ENCODE data around the gene MIER1.

The MIER1 gene

DNA sequence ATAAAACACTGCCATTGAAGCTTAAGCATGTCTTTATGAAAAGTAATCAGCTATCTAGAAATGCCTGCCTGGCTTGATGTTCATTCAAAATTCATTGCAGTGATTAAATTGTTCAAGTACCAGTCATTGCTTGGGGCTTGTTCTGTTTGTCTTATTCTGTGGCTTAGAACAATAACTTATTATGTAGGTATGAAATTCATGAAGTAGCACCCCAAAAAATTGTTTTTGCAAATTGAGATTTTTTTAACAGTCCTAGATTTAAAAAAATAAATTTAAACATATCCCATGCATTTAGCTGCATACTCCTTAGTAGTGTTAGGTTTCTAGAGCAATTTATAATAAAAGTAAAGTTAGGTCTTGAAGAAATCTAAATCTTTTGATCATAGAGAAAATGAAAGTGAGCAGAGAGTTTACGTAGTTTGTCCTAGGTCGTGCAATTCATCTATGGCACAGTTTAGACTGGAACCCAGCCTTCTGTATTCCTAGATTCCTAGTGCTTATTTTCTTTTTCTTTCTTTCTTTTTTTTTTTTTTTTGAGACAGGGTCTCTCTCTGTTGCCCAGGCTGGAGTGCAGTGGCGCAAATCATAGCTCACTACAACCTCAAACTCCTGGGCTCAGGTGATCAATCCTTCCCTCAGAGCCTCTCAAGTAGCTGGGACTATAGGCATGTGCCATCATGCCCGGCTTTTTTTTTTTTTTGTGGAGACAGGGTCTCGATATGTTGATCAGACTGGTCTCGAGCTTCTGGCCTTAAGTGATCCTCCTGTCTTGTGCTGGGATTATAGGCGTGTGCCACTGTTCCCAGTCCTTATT, 9.3 kb downstream of the MIER1 start:
- TF ChIP-seq, protein P1, sequence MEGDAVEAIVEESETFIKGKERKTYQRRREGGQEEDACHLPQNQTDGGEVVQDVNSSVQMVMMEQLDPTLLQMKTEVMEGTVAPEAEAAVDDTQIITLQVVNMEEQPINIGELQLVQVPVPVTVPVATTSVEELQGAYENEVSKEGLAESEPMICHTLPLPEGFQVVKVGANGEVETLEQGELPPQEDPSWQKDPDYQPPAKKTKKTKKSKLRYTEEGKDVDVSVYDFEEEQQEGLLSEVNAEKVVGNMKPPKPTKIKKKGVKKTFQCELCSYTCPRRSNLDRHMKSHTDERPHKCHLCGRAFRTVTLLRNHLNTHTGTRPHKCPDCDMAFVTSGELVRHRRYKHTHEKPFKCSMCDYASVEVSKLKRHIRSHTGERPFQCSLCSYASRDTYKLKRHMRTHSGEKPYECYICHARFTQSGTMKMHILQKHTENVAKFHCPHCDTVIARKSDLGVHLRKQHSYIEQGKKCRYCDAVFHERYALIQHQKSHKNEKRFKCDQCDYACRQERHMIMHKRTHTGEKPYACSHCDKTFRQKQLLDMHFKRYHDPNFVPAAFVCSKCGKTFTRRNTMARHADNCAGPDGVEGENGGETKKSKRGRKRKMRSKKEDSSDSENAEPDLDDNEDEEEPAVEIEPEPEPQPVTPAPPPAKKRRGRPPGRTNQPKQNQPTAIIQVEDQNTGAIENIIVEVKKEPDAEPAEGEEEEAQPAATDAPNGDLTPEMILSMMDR (conservative IDR thresholded peaks at IDR 0.05; ENCODE audit: low read depth, low read length): no peak
- peak overlapping the region; percentile 78 for H3K4me3 ChIP-seq (ENCODE audit: low read length)

DNA sequence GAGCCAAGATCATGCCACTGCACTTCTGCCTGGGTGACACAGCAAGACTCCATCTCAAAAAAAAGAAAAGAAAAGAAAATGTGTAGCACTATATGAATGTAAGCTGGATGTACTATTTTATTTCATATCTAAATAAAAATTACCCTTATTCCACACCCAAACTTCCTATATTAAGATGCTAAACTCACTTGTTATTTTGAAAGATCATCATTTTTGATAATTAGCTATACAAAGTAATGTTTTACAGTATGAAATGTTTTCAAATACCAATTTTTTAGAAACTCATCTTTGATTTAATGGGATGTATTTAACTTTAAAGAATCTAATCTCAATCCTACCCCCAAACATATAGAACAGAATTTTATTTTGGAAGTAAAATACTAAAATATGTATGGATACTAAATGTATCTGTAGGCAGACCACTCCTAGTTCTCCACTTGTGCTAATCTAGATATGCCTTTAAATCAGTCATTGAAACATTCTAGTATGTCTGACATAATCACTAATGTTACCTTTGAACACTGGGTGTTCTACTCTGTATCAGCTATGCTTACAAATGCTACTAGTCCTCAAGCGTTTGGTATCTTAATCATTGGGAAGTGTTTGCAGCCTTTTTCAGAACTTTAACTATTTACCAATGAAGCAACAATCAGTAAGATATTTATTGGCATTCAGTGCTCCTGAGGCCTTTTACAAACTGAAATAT, 12.9 kb downstream of the MIER1 start:
- H3K4me3 ChIP-seq (ENCODE audit: low read length): no peak overlapping the region
- TF ChIP-seq, protein P1 (conservative IDR thresholded peaks at IDR 0.05; ENCODE audit: low read depth, low read length): no peak
- DNase-seq (ENCODE audit: low read depth): no peak

More for the DNA sequence above, 9.3 kb downstream of the MIER1 start:
- DNase-seq (ENCODE audit: low read depth): no peak

DNA sequence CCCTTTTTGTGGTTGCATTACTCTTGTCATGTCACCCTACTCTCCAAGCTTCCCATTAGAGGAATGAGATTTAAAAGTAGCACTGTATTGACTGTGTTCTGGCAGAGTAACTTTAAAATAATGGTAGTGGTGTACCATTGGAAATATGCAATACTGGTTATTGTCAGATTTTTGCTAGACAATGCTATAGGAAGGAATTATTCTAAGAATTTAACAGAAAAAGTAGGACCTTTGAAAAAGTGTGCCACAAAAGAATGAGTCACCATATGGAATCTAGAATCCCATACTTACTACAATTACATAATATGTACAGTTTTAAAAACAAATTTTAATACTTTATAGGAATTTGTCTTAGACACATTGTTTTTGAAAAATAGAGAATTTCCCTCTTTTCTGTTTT, 13.8 kb downstream of the MIER1 start:
- TF ChIP-seq, protein P1 (conservative IDR thresholded peaks at IDR 0.05; ENCODE audit: low read depth, low read length): no peak
- H3K4me3 ChIP-seq (ENCODE audit: low read length): no peak overlapping the region

DNA sequence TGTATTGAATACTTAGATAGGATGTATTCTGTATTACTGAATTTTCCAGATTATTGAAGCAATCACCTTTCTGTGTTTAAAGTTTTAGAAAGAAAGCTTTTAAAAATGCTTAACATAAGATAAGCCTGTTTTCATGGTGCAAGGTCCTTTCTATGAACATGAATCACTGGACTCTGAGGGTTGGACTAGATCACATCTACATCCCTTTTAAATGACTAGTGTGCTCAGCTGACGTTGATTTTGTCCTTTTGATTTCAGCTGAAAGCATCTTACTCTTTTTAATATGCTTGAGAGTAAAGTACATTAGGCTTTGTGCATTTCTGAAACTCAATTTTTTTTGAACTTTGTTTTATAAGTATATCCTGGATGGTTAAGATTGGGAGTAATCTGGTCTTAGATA, 16.2 kb downstream of the MIER1 start:
- TF ChIP-seq, protein P1 (conservative IDR thresholded peaks at IDR 0.05; ENCODE audit: low read depth, low read length): no peak
- no peak for DNase-seq (ENCODE audit: low read depth)

More for the DNA sequence above, 13.8 kb downstream of the MIER1 start:
- DNase-seq (ENCODE audit: low read depth): no peak

DNA sequence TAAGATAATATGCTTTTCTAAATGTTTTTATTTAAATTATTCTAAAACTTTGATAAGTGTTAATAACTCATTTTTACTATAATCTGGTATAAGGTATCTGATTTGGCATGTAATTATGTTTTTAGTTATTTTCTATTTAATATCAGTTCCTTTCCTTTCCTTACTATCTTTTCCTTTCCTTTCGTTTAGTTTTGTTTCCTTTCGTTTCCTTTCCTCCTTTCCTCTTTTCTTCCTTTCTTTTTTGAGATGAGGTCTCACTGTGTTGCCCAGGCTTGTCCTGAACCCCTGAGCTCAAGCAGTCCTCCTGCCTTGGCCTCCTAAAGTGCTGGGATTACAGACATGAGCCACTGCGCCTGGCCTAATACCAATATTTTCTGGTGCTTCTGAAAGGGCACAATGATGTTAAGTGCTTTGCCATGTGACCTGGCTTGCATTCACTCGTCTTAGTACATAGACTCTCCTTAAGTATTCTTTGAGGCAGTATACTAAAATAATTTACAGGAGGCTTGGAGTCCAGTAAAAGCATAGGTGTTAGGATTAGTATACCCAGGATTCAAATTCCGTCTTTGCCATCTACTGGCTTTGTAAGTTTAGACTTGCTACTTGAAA, 18.7 kb downstream of the MIER1 start:
- no peak for DNase-seq (ENCODE audit: low read depth)
- no peak overlapping the region for H3K4me3 ChIP-seq (ENCODE audit: low read length)
- TF ChIP-seq, protein P1 (conservative IDR thresholded peaks at IDR 0.05; ENCODE audit: low read depth, low read length): no peak

More for the DNA sequence above, 16.2 kb downstream of the MIER1 start:
- no peak overlapping the region for H3K4me3 ChIP-seq (ENCODE audit: low read length)

DNA sequence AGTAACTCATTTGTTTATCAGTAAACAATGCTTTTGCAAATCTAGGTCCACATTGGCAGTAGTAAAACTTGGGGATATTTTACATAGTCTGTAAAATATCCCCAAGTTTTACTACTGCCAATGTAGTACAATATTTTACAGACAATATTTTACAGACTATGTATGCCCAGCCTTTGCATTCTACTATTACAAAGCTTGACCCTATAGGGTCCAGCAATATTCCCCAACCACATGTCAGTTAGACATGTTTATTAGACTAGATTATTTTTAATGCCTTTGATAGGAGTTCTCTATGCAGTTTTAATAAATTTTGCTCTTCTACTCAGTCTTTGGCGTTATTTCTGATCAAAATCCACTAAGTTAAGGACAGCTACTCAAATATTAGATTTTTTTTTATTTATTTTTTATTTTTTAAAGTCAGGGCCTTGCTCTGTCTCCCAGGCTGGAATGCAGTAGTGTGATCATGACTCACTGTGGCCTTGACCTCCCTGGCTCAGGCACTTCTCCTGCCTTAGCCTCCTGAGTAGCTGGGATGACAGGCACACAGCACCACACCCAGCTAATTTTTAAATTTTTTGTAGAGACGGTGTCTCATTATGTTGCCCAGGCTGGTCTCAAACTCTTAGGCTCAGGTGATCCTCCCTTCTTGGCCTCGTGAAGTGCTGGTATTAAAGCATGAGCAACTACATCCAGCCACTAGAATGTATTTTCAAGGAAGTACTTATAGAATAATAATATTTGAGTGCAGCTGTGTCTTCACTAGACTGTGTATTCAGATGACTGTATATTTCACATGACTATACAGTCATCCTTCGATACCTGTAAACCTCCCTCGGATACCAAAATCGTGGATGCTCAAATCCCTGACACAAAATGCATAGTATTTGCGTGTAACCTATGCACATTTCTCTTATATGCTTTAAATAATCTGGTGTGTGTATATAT, 19.8 kb downstream of the MIER1 start:
- TF ChIP-seq, protein P1 (conservative IDR thresholded peaks at IDR 0.05; ENCODE audit: low read depth, low read length): no peak
- H3K4me3 ChIP-seq (ENCODE audit: low read length): no peak overlapping the region
- peak; percentile 84 for DNase-seq (ENCODE audit: low read depth)
